ENCODE data around the gene NCAN. TPM values are rescaled to one million over a fixed set of nuclear protein-coding genes. Genes with fewer than 3 reads are reported as not detected.

The NCAN gene
- total RNA-seq, 1 experiment from 2014 or later: 0.15 TPM

- H3K4me3 ChIP-seq (ENCODE audit: low read length): no peak overlapping the region
- H3K79me2 ChIP-seq (ENCODE audit: low read length): 0 out of 2 replicates have a peak, but pooled peaks cover under 1% of the 10 kb centered on the region
- POLR2A ChIA-PET (ENCODE audit: unreplicated experiment): no interaction called here
- DNase-seq: no peak
- intact Hi-C loops (cut with micrococcal nuclease): no loop called here
- no peak for ATAC-seq
- no peak overlapping the region for H3K4me2 ChIP-seq (ENCODE audit: low read length)
- no peaks in the 10 kb centered on the region for H4K20me1 ChIP-seq (ENCODE audit: low read length)
- no TSS peak for BruUV-seq (replicated peaks)
- CTCF ChIA-PET: no interaction called here
- no peaks in the 10 kb centered on the region for H3F3A ChIP-seq (ENCODE audit: low read length, unreplicated experiment)
- H3K27me3 ChIP-seq (ENCODE audit: low read length): no peaks in the 10 kb centered on the region
- H3K4me1 ChIP-seq (ENCODE audit: insufficient read depth, low read length): no peaks in the 10 kb centered on the region
- no peak overlapping the region for H2AFZ ChIP-seq (ENCODE audit: low read length)
- H3K36me3 ChIP-seq (ENCODE audit: low read depth, low read length): peaks cover 25% of the 10 kb centered on the region
- no peak overlapping the region for H3K27ac ChIP-seq (ENCODE audit: low read length)
- no peak for TF ChIP-seq EZH2phosphoT487 (IDR thresholded peaks at IDR 0.05; ENCODE audit: borderline replicate concordance, low read length)
- TF ChIP-seq EZH2 (IDR thresholded peaks at IDR 0.05; ENCODE audit: low read length, unreplicated experiment): no peak
- no peak for TF ChIP-seq CTCF (conservative IDR thresholded peaks at IDR 0.05; ENCODE audit: low read depth, low read length)
- H3K9me3 ChIP-seq (ENCODE audit: low read length): no peaks in the 10 kb centered on the region
- H3K9ac ChIP-seq (ENCODE audit: low read length): no peak overlapping the region
- H3K9me2 ChIP-seq (replicated peaks; ENCODE audit: low read length): no peaks in the 10 kb centered on the region
These were observed 32.0 kb upstream of the NCAN start for GRCh38 chr19:19179548-19180441.

GRCh38 chr19:19181488-19181998 is 30.2 kb upstream of the NCAN start:
- no peak overlapping the region for H2AFZ ChIP-seq (ENCODE audit: low read length)
- BruUV-seq (replicated peaks): no TSS peak
- ATAC-seq (no peak), DNase-seq (no peak)
- intact Hi-C loops (cut with micrococcal nuclease): no loop called here
- no peak overlapping the region for H3K4me3 ChIP-seq (ENCODE audit: low read length)
- no peak overlapping the region for H3K9ac ChIP-seq (ENCODE audit: low read length)
- ChIA-PET CTCF (no interaction called here), POLR2A (ENCODE audit: unreplicated experiment) (no interaction called here)
- H3K36me3 ChIP-seq (ENCODE audit: low read depth, low read length): peaks cover 32% of the 10 kb centered on the region
- H3F3A ChIP-seq (ENCODE audit: low read length, unreplicated experiment): no peaks in the 10 kb centered on the region
- H3K27me3 ChIP-seq (ENCODE audit: low read length): no peaks in the 10 kb centered on the region
- TF ChIP-seq CTCF (conservative IDR thresholded peaks at IDR 0.05; ENCODE audit: low read depth, low read length) (no peak), EZH2 (IDR thresholded peaks at IDR 0.05; ENCODE audit: low read length, unreplicated experiment) (no peak)
- no peaks in the 10 kb centered on the region for H3K9me3 ChIP-seq (ENCODE audit: low read length)
- H3K4me2 ChIP-seq (ENCODE audit: low read length): no peak overlapping the region
- H4K20me1 ChIP-seq (ENCODE audit: low read length): no peaks in the 10 kb centered on the region
- no peaks in the 10 kb centered on the region for H3K9me2 ChIP-seq (replicated peaks; ENCODE audit: low read length)
- no peak overlapping the region for H3K27ac ChIP-seq (ENCODE audit: low read length)
- H3K79me2 ChIP-seq (ENCODE audit: low read length): 0 out of 2 replicates have a peak, but pooled peaks cover 4% of the 10 kb centered on the region
- H3K4me1 ChIP-seq (ENCODE audit: insufficient read depth, low read length): no peaks in the 10 kb centered on the region

Data from PC-3 (cell line).